ENCODE results near the gene APBA1.

DNA sequence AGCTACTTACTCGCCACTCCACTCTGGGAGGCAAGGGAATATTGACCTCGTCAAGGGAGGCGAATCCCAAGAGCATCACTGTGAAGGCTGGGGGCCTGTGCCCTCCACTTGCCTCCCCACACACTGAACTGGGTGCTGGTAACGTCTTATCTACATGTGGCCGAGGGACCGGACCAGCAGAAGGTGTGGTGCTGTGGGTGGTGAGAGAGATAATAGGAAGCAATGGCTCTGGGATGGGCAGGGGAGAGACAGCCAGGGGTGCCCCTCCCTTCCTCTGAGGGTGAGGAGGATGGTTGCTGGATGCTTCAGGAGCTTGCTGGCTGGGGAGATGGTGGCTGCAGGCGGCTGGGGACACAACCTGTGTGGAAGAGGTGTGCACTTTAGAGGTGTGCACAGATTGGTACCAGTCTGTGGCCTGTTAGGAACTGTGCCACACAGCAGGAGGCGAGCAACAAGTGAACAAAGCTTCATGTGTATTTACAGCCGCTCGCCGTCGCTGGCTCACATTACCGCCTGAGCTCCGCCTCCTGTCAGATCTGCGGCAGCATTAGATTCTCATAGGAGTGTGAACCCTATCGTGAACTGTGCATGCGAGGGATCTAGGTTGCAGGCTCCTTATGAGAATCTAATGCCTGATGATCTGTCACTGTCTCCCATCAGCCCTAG is 246.9 kb downstream of the APBA1 start:
- TF ChIP-seq POLR2AphosphoS5 (IDR thresholded peaks at IDR 0.05; ENCODE audit: low read depth, low read length) (no peak), POLR2A (IDR thresholded peaks at IDR 0.05; ENCODE audit: low read depth, low read length) (no peak), TAF1 (IDR thresholded peaks at IDR 0.05; ENCODE audit: borderline replicate concordance, low read depth, low read length) (no peak)
